GM12891 (cell line): Measurements from ENCODE around the gene GLI1.

Source experiments
- DNase-seq: peaks from one replicate; pipeline ENCODE4 v3.0.0; 2011; ENCODE audit warnings: low spot score; ENCODE audit not compliant: insufficient read length
- FAIRE-seq: peaks from 2 replicates; lab custom pipeline; 2011; peaks lifted over from hg19 to GRCh38; lab: Jason Lieb, UNC
- PAX5 ChIP-seq: IDR thresholded peaks from 2 replicates; pipeline ENCODE4 v1.6.1; 2011; ENCODE audit warnings: low read length, moderate library complexity, mild to moderate bottlenecking; ENCODE audit not compliant: insufficient read depth, severe bottlenecking
- POLR2A ChIP-seq: IDR thresholded peaks from 2 replicates; pipeline ENCODE4 v1.6.1; 2011; ENCODE audit warnings: low read depth, low read length, control low read depth
- POLR2AphosphoS5 ChIP-seq: IDR thresholded peaks from 2 replicates; pipeline ENCODE4 v1.6.1; 2011; ENCODE audit warnings: low read depth, low read length, control low read depth
- POU2F2 ChIP-seq: IDR thresholded peaks from 2 replicates; pipeline ENCODE4 v1.6.1; 2011; ENCODE audit warnings: low read depth, mild to moderate bottlenecking, control low read depth, low read length, moderate library complexity
- SPI1 ChIP-seq: IDR thresholded peaks from 2 replicates; pipeline ENCODE4 v1.6.1; 2011; ENCODE audit warnings: low read depth, low read length, control low read depth
- TAF1 ChIP-seq: IDR thresholded peaks from 2 replicates; pipeline ENCODE4 v1.6.1; 2011; ENCODE audit warnings: low read depth, low read length, control low read depth

The GLI1 gene

DNA sequence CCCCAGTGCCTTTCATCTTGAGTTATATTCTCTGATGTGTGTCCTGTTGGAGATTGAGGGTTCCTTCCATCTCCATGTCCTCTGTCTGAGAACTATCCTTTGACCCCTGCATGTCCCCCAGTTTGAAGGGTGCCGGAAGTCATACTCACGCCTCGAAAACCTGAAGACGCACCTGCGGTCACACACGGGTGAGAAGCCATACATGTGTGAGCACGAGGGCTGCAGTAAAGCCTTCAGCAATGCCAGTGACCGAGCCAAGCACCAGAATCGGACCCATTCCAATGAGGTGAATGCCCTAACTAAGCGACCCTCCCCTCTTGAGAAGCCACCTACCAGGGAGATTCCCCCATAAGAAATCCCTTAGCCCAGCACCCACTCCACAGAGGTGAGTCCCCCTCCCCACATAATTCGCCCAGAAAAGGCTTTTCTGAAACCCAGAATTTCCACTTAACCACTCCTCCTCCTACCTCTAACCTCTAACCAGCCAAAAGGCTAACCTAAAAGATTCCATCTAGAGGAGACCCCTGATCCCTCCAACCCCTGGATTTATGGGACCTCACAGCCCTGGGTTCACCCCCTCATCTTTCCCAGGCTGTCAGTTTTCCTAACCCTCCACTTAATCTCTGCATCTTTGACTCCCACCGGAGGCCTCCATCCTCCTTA lies 7.8 kb downstream of the GLI1 start:
- TF ChIP-seq POLR2AphosphoS5 (no peak), SPI1 (no peak), POLR2A (no peak), TAF1 (no peak), POU2F2 (no peak)
- no peak for DNase-seq
- FAIRE-seq: no peak

GRCh38 chr12:57467915-57468314 lies 8.3 kb downstream of the GLI1 start:
- FAIRE-seq (no peak), DNase-seq (no peak)
- TF ChIP-seq SPI1: no peak
- TF ChIP-seq POLR2AphosphoS5: no peak
- no peak for TF ChIP-seq POU2F2
- no peak for TF ChIP-seq TAF1
- no peak for TF ChIP-seq POLR2A
- no peak for TF ChIP-seq PAX5

DNA sequence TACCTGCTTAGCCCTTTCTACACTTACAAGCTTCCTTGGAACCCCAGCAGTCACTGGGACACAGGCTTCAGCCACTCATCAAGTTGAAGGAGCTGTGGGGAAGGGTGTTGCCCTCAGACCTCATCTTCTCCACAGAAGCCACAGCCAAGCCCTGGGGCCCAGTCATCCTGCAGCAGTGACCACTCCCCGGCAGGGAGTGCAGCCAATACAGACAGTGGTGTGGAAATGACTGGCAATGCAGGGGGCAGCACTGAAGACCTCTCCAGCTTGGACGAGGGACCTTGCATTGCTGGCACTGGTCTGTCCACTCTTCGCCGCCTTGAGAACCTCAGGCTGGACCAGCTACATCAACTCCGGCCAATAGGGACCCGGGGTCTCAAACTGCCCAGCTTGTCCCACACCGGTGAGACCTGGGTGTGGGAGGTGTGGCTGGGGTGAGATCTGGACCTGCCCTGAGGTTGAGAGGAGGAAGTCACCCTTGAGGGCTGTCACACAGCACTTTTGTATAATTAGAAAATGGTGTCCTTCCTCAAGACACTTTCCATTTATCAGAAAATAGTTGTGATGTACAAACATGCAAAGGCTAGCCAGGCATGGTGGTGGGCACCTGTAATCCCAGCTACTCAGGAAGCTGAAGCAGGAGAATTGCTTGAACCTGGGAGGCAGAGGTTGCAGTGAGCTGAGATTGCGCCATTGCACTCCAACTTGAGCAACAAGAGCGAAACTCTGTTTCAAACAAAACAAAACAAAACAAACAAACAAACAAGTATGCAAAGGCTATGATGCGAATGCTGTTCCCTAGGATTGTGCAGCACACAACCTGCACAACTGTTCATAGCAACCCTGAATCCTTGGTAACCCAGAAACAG lies 9.9 kb downstream of the GLI1 start:
- no peak for TF ChIP-seq POU2F2
- TF ChIP-seq POLR2AphosphoS5: no peak
- TF ChIP-seq SPI1: no peak
- no peak for TF ChIP-seq PAX5
- no peak for FAIRE-seq

GRCh38 chr12:57470286-57470969 lies 10.8 kb downstream of the GLI1 start:
- no peak for TF ChIP-seq PAX5
- no peak for TF ChIP-seq POLR2A
- TF ChIP-seq POLR2AphosphoS5: no peak
- TF ChIP-seq TAF1: no peak
- no peak for TF ChIP-seq POU2F2
- no peak for TF ChIP-seq SPI1
- DNase-seq (no peak), FAIRE-seq (no peak)

More for the DNA sequence above, 9.9 kb downstream of the GLI1 start:
- no peak for DNase-seq

GRCh38 chr12:57470970-57471656 lies 11.5 kb downstream of the GLI1 start:
- TF ChIP-seq TAF1 (no peak), PAX5 (no peak), POLR2AphosphoS5 (no peak), POU2F2 (no peak), SPI1 (no peak), POLR2A (no peak)
- FAIRE-seq: no peak
- DNase-seq: no peak

DNA sequence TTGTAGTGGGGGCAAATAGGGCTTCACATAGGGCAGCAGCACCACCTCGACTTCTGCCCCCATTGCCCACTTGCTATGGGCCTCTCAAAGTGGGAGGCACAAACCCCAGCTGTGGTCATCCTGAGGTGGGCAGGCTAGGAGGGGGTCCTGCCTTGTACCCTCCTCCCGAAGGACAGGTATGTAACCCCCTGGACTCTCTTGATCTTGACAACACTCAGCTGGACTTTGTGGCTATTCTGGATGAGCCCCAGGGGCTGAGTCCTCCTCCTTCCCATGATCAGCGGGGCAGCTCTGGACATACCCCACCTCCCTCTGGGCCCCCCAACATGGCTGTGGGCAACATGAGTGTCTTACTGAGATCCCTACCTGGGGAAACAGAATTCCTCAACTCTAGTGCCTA lies 12.1 kb downstream of the GLI1 start:
- DNase-seq (no peak), FAIRE-seq (no peak)
- TF ChIP-seq SPI1 (no peak), POLR2AphosphoS5 (no peak), TAF1 (no peak), POU2F2 (no peak), POLR2A (no peak), PAX5 (no peak)

DNA sequence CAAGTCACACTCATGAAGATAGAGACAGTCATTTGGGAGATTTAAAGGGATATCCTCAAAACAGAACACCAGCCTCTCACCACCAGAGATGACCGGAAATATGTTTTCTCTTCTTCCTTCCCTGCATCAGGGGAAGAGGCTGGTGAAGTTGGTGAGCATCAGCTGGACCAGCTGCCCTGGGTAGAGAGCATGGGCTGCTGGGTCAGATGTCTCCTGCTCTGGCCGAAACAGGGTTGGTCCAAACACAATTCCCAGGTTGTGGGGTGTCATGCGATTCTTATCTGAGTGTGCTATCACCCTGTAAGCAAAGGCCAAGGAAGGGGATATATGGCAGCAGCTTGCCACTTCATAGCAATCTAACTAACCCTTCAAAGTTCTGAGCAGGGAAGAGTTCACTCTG lies 12.8 kb downstream of the GLI1 start:
- no peak for DNase-seq
- FAIRE-seq: no peak
- TF ChIP-seq PAX5 (no peak), POU2F2 (no peak), TAF1 (no peak), SPI1 (no peak), POLR2AphosphoS5 (no peak), POLR2A (no peak)

DNA sequence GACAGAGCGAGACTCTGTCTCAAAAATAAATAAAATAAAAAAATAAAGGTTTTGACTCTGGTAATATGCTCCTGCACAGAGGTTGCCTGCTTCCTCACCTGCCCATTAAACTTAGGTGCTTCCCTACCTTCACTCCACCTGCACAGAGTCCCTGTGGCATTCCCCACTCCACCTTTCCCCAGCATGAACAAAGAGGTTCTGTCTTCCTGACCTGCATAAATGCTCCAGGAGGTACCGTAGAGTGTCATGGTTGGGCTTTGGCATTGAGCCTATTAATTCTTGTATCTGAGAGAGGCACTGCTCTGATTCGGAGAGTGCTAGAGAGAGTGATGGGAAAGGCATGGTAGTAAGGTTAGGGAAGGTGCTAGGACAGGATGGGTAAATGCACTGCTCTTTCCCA lies 13.8 kb downstream of the GLI1 start:
- no peak for DNase-seq
- no peak for FAIRE-seq
- TF ChIP-seq POU2F2 (no peak), TAF1 (no peak), PAX5 (no peak), POLR2A (no peak), SPI1 (no peak), POLR2AphosphoS5 (no peak)

DNA sequence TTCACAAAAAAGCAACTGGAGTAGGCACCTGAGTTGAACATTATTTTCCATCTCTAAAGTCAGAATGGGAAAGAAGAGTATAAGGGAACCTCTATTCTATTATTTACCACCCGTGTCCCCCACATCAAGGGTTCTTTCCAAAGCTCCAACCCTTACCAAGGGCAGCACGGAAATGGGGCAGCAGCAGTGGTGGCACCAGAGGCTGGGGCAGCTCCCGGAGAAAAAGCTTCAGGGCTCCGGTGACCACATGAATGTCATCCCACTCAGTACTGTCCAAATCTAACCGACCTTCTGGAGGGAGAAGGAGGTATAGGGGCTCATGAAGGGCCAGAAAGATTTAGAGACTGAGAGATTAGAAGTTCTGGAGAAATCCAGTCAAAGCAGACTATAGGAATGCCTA lies 14.3 kb downstream of the GLI1 start:
- TF ChIP-seq POLR2AphosphoS5 (no peak), SPI1 (no peak), TAF1 (no peak), PAX5 (no peak), POU2F2 (no peak), POLR2A (no peak)
- FAIRE-seq (no peak), DNase-seq (no peak)
